Measurements from ENCODE around the gene SENP1.

DNA sequence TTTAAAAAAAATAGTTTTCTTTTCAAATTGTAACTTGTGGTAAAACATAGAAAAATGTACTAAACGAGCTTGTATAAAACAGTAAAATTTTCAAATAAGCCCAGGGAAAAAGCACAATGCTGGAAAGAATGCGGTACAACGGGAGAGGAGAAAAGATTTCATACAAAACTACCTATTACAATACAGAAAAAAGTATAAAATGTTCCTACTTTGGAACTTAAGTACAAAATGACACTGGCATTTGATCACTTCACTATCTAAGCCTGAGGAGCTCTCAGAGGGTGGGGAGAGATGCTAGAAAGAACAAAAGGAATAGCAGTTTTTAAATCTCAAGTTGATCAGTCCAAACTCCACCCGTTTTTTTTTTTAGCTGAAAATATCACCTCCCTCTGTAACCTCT is 62.1 kb downstream of the SENP1 start:
- no peak for TF ChIP-seq CTCF (IDR thresholded peaks at IDR 0.05; ENCODE audit: extremely low read depth in 1 of 2, insufficient read depth in 1 of 2, low read depth in 1 of 2, low read length in 2 of 2)
- no peak for TF ChIP-seq POLR2A (IDR thresholded peaks at IDR 0.05; ENCODE audit: low read depth, low read length)
- no peak for TF ChIP-seq FOS (IDR thresholded peaks at IDR 0.05; ENCODE audit: borderline replicate concordance, insufficient read depth, low read length)
- TF ChIP-seq, protein P1, sequence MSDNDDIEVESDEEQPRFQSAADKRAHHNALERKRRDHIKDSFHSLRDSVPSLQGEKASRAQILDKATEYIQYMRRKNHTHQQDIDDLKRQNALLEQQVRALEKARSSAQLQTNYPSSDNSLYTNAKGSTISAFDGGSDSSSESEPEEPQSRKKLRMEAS (IDR thresholded peaks at IDR 0.05; ENCODE audit: insufficient read depth, insufficient read length) = no peak
- TF ChIP-seq POLR2AphosphoS5 (IDR thresholded peaks at IDR 0.05; ENCODE audit: insufficient read depth, low read depth, low read length) = no peak
- TF ChIP-seq GATA2 (IDR thresholded peaks at IDR 0.05; ENCODE audit: insufficient read depth, insufficient read length, low read depth, low read length) = no peak
- no peak for TF ChIP-seq EZH2 (IDR thresholded peaks at IDR 0.05; ENCODE audit: borderline replicate concordance, low read depth, low read length, severe bottlenecking)
- TF ChIP-seq JUN (IDR thresholded peaks at IDR 0.05; ENCODE audit: borderline replicate concordance, insufficient read depth, insufficient read length, low read depth) = no peak
